ENCODE measurements around the gene LGMN. TPM values are rescaled to one million over a fixed set of nuclear protein-coding genes. Genes with fewer than 3 reads are reported as not detected.

Gene LGMN
- total and polyA plus RNA-seq, 2 donors (not counting 1 experiment from before 2014, with no cell fraction given): 22.6 to 61.0 TPM

DNA sequence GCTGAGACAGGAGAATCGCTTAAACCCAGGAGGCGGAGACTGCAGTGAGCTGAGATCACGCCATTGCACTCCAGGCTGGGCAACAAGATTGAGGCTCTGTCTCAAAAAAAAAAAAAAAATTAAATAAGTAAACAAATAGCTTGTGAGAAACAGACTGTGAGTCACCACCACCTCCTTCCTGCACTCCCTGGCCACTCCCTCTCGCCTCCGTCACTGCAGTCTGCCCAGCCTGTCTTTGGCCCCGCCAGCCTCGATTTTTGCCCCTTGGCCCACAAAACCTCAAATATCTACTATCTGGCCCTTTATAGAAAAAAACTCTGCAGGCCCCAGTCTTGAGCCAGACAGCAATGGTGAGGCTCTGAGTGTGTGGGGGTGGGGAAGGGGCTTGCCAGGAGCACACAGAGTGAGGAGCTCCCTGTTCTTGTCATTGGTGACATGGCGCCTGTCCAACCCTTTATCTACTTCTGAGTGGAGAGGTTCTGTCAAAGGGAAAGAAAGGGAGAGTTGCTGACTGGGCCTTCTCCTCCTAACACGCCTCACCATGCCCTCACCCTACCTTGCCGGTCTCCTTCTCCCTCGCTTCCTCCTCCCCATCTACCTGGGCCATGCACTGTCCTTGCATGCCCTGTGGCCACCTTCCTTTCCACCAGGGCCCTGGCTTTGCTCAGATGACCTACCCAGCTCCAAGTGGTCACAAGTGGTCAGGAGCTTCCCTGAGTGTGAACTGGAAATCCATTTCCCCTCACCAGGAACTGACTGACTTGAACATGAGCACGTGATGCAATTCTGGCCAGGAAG, 22.1 kb downstream of the LGMN start:
- Histone ChIP-seq H2AFZ (ENCODE audit: low read length) (no peak overlapping the region), H4K20me1 (ENCODE audit: control insufficient read depth, extremely low read depth, insufficient read depth, low read length) (no peaks in the 10 kb centered on the region), H3K79me2 (ENCODE audit: control insufficient read depth, insufficient read depth, low read length) (no peaks in the 10 kb centered on the region), H3K4me3 (replicated peaks in 1 of 4; ENCODE audit: control extremely low read depth in 1 of 4, insufficient read depth in 1 of 4, low read depth in 3 of 4, low read length in 4 of 4) (no peak overlapping the region), H3K27ac (ENCODE audit: insufficient read depth, low read length) (no peak overlapping the region), H3K36me3 (ENCODE audit: control insufficient read depth, insufficient read depth, low read length) (no peaks in the 10 kb centered on the region), H3K27me3 (ENCODE audit: control insufficient read depth, insufficient read depth, low read length) (peaks cover 5% of the 10 kb centered on the region), H3K9me3 (ENCODE audit: control insufficient read depth, insufficient read depth, low read depth, low read length) (no peaks in the 10 kb centered on the region), H3K4me1 (ENCODE audit: control insufficient read depth, extremely low read depth, insufficient read depth, low read length) (peaks cover 10% of the 10 kb centered on the region), H3K9ac (ENCODE audit: insufficient read depth, low read length) (no peak overlapping the region), H3K4me2 (ENCODE audit: extremely low read depth, insufficient read depth, low read length) (no peak overlapping the region)
- DNase-seq (ENCODE audit: low read depth in 2 of 2): peak; percentile 90 to 93
- TF ChIP-seq EZH2 (IDR thresholded peaks at IDR 0.05; ENCODE audit: low read length, missing control alignments) (no peak), CTCF (conservative IDR thresholded peaks at IDR 0.05 in 1 of 2, IDR thresholded peaks at IDR 0.05 in 1 of 2; ENCODE audit: low read depth in 1 of 2, low read length in 2 of 2) (no peak)

GRCh38 chr14:92724516-92725340, 23.7 kb downstream of the LGMN start:
- H3K36me3 ChIP-seq (ENCODE audit: control insufficient read depth, insufficient read depth, low read length): no peaks in the 10 kb centered on the region
- no peak overlapping the region for H3K27ac ChIP-seq (ENCODE audit: insufficient read depth, low read length)

More at GRCh38 chr14:92724516-92725340, 23.7 kb downstream of the LGMN start:
- Histone ChIP-seq H4K20me1 (ENCODE audit: control insufficient read depth, extremely low read depth, insufficient read depth, low read length) (no peaks in the 10 kb centered on the region), H3K79me2 (ENCODE audit: control insufficient read depth, insufficient read depth, low read length) (no peaks in the 10 kb centered on the region), H3K27me3 (ENCODE audit: control insufficient read depth, insufficient read depth, low read length) (peaks cover 5% of the 10 kb centered on the region), H3K4me3 (replicated peaks in 1 of 4; ENCODE audit: control extremely low read depth in 1 of 4, insufficient read depth in 1 of 4, low read depth in 3 of 4, low read length in 4 of 4) (no peak overlapping the region), H3K4me1 (ENCODE audit: control insufficient read depth, extremely low read depth, insufficient read depth, low read length) (peaks cover 8% of the 10 kb centered on the region), H3K9me3 (ENCODE audit: control insufficient read depth, insufficient read depth, low read depth, low read length) (no peaks in the 10 kb centered on the region), H3K4me2 (ENCODE audit: extremely low read depth, insufficient read depth, low read length) (no peak overlapping the region), H3K9ac (ENCODE audit: insufficient read depth, low read length) (no peak overlapping the region), H2AFZ (ENCODE audit: low read length) (no peak overlapping the region)
- DNase-seq (ENCODE audit: low read depth in 2 of 2): no peak
- TF ChIP-seq CTCF (conservative IDR thresholded peaks at IDR 0.05 in 1 of 2, IDR thresholded peaks at IDR 0.05 in 1 of 2; ENCODE audit: low read depth in 1 of 2, low read length in 2 of 2): no peak
- TF ChIP-seq EZH2 (IDR thresholded peaks at IDR 0.05; ENCODE audit: low read length, missing control alignments): no peak
